Vagina (tissue), 2 donors: ENCODE data around the gene PLXDC1. TPM values are rescaled to one million over a fixed set of nuclear protein-coding genes. Genes with fewer than 3 reads are reported as not detected.
"Not testable (repeated sequence)": the region's sequence is repeated elsewhere in the genome, so short reads cannot be mapped to it uniquely, and the experiment has no call there.

Source experiments
- DNase-seq, 2 donors: peaks; one replicate each; pipeline ENCODE4 v3.0.0-alpha.2; 2017; ENCODE audit errors: extremely low spot score in 2 of 2
- H3K27ac ChIP-seq: fragments of 200-600 bp; sonication (generic); one replicate; pipeline ENCODE4 v1.5.1; 2019
- H3K27me3 ChIP-seq: fragments of 200-600 bp; sonication (generic); one replicate; pipeline ENCODE4 v1.5.1; 2019
- H3K36me3 ChIP-seq, 2 donors: fragments of 200-600 bp; sonication (generic); one replicate each; pipeline ENCODE4 v1.5.1; 2017 to 2019
- H3K4me1 ChIP-seq: fragments of 200-600 bp; sonication (generic); one replicate; pipeline ENCODE4 v1.5.1; 2019
- H3K4me3 ChIP-seq, 2 donors: fragments of 200-600 bp; sonication (generic); 1 replicate in 1 of 2; 2 replicates in 1 of 2; pipeline ENCODE4 v1.5.1; 2016 to 2019
- H3K9me3 ChIP-seq: fragments of 200-600 bp; sonication (generic); one replicate; pipeline ENCODE4 v1.5.1; 2019
- CTCF ChIP-seq, 3 experiments: fragments of 450-650 bp in 2 of 3; fragments of 200-600 bp in 1 of 3; sonication (generic) in 1 of 3; IDR thresholded peaks; one replicate each; pipeline ENCODE4 v1.5.1; 2017 to 2019; ENCODE audit warnings: antibody characterized with exemption in 3 of 3, mild to moderate bottlenecking in 2 of 3, moderate library complexity in 2 of 3
- POLR2A ChIP-seq, 2 donors: fragments of 450-650 bp; IDR thresholded peaks; one replicate each; pipeline ENCODE4 v1.6.1; 2017; ENCODE audit warnings: antibody characterized with exemption in 2 of 2, mild to moderate bottlenecking in 2 of 2, moderate library complexity in 2 of 2
- POLR2AphosphoS5 ChIP-seq, 2 donors: sonication (generic); formaldehyde crosslinking; IDR thresholded peaks; one replicate each; pipeline ENCODE4 v1.9.0; 2017; ENCODE audit warnings: antibody characterized with exemption in 2 of 2, mild to moderate bottlenecking in 2 of 2, low read depth in 1 of 2; ENCODE audit not compliant: insufficient read depth in 1 of 2
- intact Hi-C: fragments of 100-400 bp; cut with DNase I; formaldehyde crosslinking; loops from one replicate; pipeline ENCODE4 v1.15.1; 2023
- total RNA-seq: library from RNA; depleted of rRNA; stranded (reverse); fragments of >200 nt; gene quantifications from one replicate; pipeline ENCODE4 v1.2.3, GENCODE V29; 2016

The PLXDC1 gene
- total RNA-seq, 1 donor from 2014 or later, result 6.6 TPM

- Histone ChIP-seq H3K9me3 (no peaks in the 10 kb centered on the region), H3K27ac (no peak overlapping the region), H3K4me3 (no peak overlapping the region), H3K27me3 (no peaks in the 10 kb centered on the region), H3K4me1 (no peaks in the 10 kb centered on the region), H3K36me3 (no peaks in the 10 kb centered on the region)
- intact Hi-C loops, result no loop called here
- TF ChIP-seq POLR2AphosphoS5 (IDR thresholded peaks at IDR 0.05; ENCODE audit: insufficient read depth in 1 of 2, low read depth in 1 of 2) (no peak), CTCF (IDR thresholded peaks at IDR 0.05) (no peak), POLR2A (IDR thresholded peaks at IDR 0.05) (no peak)
- no peak for DNase-seq
Measured at GRCh38 chr17:39126436-39126835, 25.0 kb downstream of the PLXDC1 start.

GRCh38 chr17:39125143-39125875, 26.1 kb downstream of the PLXDC1 start:
- no peak overlapping the region for H3K4me3 ChIP-seq
- no peaks in the 10 kb centered on the region for H3K36me3 ChIP-seq
- no peak overlapping the region for H3K27ac ChIP-seq
- intact Hi-C loops, result no loop called here
- H3K9me3 ChIP-seq, result no peaks in the 10 kb centered on the region
- no peak for DNase-seq
- TF ChIP-seq CTCF (IDR thresholded peaks at IDR 0.05), result no peak
- no peak for TF ChIP-seq POLR2AphosphoS5 (IDR thresholded peaks at IDR 0.05; ENCODE audit: insufficient read depth in 1 of 2, low read depth in 1 of 2)
- no peak for TF ChIP-seq POLR2A (IDR thresholded peaks at IDR 0.05)
- no peaks in the 10 kb centered on the region for H3K4me1 ChIP-seq
- H3K27me3 ChIP-seq, result no peaks in the 10 kb centered on the region

GRCh38 chr17:39123627-39124026, 27.8 kb downstream of the PLXDC1 start:
- intact Hi-C loops, result no loop called here

GRCh38 chr17:39122991-39123390, 28.4 kb downstream of the PLXDC1 start:
- no peak overlapping the region for H3K27ac ChIP-seq
- intact Hi-C loops, result no loop called here
- DNase-seq, result no peak
- H3K36me3 ChIP-seq, result no peaks in the 10 kb centered on the region
- H3K4me3 ChIP-seq, result no peak overlapping the region
- H3K27me3 ChIP-seq, result no peaks in the 10 kb centered on the region
- H3K9me3 ChIP-seq, result no peaks in the 10 kb centered on the region
- TF ChIP-seq POLR2A (IDR thresholded peaks at IDR 0.05) (no peak), POLR2AphosphoS5 (IDR thresholded peaks at IDR 0.05; ENCODE audit: insufficient read depth in 1 of 2, low read depth in 1 of 2) (no peak), CTCF (IDR thresholded peaks at IDR 0.05) (no peak)
- H3K4me1 ChIP-seq, result no peaks in the 10 kb centered on the region

More at GRCh38 chr17:39123627-39124026, 27.8 kb downstream of the PLXDC1 start:
- Histone ChIP-seq H3K36me3 (no peaks in the 10 kb centered on the region), H3K4me3 (no peak overlapping the region), H3K27me3 (no peaks in the 10 kb centered on the region), H3K9me3 (no peaks in the 10 kb centered on the region), H3K27ac (no peak overlapping the region), H3K4me1 (no peaks in the 10 kb centered on the region)
- TF ChIP-seq POLR2A (IDR thresholded peaks at IDR 0.05) (no peak), CTCF (IDR thresholded peaks at IDR 0.05) (no peak), POLR2AphosphoS5 (IDR thresholded peaks at IDR 0.05; ENCODE audit: insufficient read depth in 1 of 2, low read depth in 1 of 2) (no peak)
- no peak for DNase-seq

- intact Hi-C loops, H3K27ac ChIP-seq, H3K4me1 ChIP-seq, H3K4me3 ChIP-seq, H3K27me3 ChIP-seq, H3K36me3 ChIP-seq, H3K9me3 ChIP-seq, DNase-seq: not testable (repeated sequence)
Measured at GRCh38 chr17:39121919-39122318, 29.5 kb downstream of the PLXDC1 start.
